OCI-LY1 (cell line): ENCODE results near the gene MTF2.

ENCODE experiments used
- H2AFZ ChIP-seq: fragments of 200-600 bp; sonication (generic), shearing (Covaris generic); 2 replicates; pipeline ENCODE4 v1.6.0; 2014; ENCODE audit warnings: antibody characterized with exemption, mild to moderate bottlenecking, low read length
- H3F3A ChIP-seq: fragments of 200-600 bp; sonication (generic), shearing (Covaris generic); 2 replicates; pipeline ENCODE4 v1.6.0; 2014; ENCODE audit warnings: mild to moderate bottlenecking, antibody characterized with exemption, low read length, moderate library complexity; ENCODE audit not compliant: insufficient read depth
- H3K27ac ChIP-seq: fragments of 200-600 bp; sonication (generic); 2 replicates; pipeline ENCODE4 v1.5.1; 2014; ENCODE audit warnings: low read length, mixed run types, mild to moderate bottlenecking, low read depth; ENCODE audit not compliant: poor library complexity, severe bottlenecking
- H3K27me3 ChIP-seq: fragments of 200-600 bp; sonication (generic); 2 replicates; pipeline ENCODE4 v1.6.0; 2014; ENCODE audit warnings: antibody characterized with exemption, mild to moderate bottlenecking, low read length, moderate library complexity; ENCODE audit not compliant: insufficient read depth
- H3K36me3 ChIP-seq: fragments of 200-600 bp; sonication (generic); 2 replicates; pipeline ENCODE4 v1.6.1; 2014; ENCODE audit warnings: mild to moderate bottlenecking, antibody characterized with exemption, low read length, moderate library complexity, mixed read lengths; ENCODE audit not compliant: insufficient read depth
- H3K4me1 ChIP-seq: fragments of 200-600 bp; sonication (generic); 2 replicates; pipeline ENCODE4 v1.5.1; 2014; ENCODE audit warnings: mild to moderate bottlenecking, low read length, moderate library complexity; ENCODE audit not compliant: insufficient read depth, severe bottlenecking
- H3K4me2 ChIP-seq: fragments of 200-600 bp; sonication (generic), shearing (Covaris generic); 2 replicates; pipeline ENCODE4 v1.6.1; 2014; ENCODE audit warnings: low read length
- H3K4me3 ChIP-seq: fragments of 200-600 bp; sonication (generic); 2 replicates; pipeline ENCODE4 v1.5.1; 2014; ENCODE audit warnings: low read length, low read depth, mild to moderate bottlenecking, mixed read lengths; ENCODE audit not compliant: poor library complexity, severe bottlenecking
- H3K79me2 ChIP-seq: fragments of 200-600 bp; shearing (Covaris generic); 2 replicates; pipeline ENCODE4 v1.6.1; 2016; ENCODE audit warnings: mixed run types, low read length, mixed read lengths; ENCODE audit not compliant: insufficient read depth
- H3K9ac ChIP-seq: fragments of 200-600 bp; sonication (generic), shearing (Covaris generic); 2 replicates; pipeline ENCODE4 v1.6.1; 2014; ENCODE audit warnings: mild to moderate bottlenecking, low read length, mixed read lengths
- H3K9me2 ChIP-seq: fragments of 200-600 bp; sonication (generic), shearing (Covaris generic); 2 replicates; pipeline ENCODE4 v1.6.1; 2014; ENCODE audit warnings: low read depth, mild to moderate bottlenecking, low read length, mixed read lengths
- H3K9me3 ChIP-seq: fragments of 200-600 bp; shearing (Covaris generic); 2 replicates; pipeline ENCODE4 v1.6.1; 2014; ENCODE audit warnings: low read length, mixed read lengths
- H4K20me1 ChIP-seq: fragments of 200-600 bp; sonication (generic), shearing (Covaris generic); 2 replicates; pipeline ENCODE4 v1.6.0; 2016; ENCODE audit warnings: mild to moderate bottlenecking, low read length; ENCODE audit not compliant: insufficient read depth
- EZH2 ChIP-seq: fragments of 200-600 bp; sonication (generic), shearing (Covaris generic); IDR thresholded peaks from 2 replicates; pipeline ENCODE4 v1.8.0; 2017; ENCODE audit warnings: borderline replicate concordance, mixed run types, mild to moderate bottlenecking, antibody characterized with exemption, low read length, moderate library complexity, mixed read lengths
- TF ChIP-seq, protein P1 (sequence below): fragments of 200-600 bp; sonication (generic), shearing (Covaris generic); IDR thresholded peaks from 2 replicates; pipeline ENCODE4 v1.5.1; 2017; ENCODE audit warnings: mild to moderate bottlenecking, antibody characterized with exemption, low read length, moderate library complexity, mixed read lengths

The MTF2 gene

DNA sequence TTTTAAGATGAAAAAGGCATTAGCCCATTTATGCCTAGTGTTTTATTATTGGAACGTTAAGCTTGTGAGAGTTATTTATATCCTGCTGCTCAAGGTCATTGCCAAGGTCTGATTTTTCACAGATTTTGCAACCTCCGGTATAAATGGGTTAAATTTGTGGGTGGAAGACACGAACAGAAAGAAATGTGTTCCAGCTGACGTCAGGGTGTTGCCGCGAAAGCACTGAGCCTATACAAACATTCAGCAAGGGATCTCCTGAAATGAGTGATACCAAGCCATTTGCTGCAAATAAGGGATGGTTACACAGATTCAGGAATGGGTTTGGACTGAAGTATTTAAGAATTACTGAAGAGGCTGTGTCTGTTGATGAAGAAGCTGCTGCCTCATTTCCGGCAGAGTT, 68.9 kb downstream of the MTF2 start:
- Histone ChIP-seq H3K9ac (no peak overlapping the region), H3K27me3 (no peaks in the 10 kb centered on the region), H2AFZ (no peak overlapping the region), H3K36me3 (peaks cover 61% of the 10 kb centered on the region), H3K9me2 (no peaks in the 10 kb centered on the region), H3K4me1 (no peaks in the 10 kb centered on the region), H3K4me3 (no peak overlapping the region), H3K9me3 (no peaks in the 10 kb centered on the region), H4K20me1 (no peaks in the 10 kb centered on the region), H3K79me2 (no peaks in the 10 kb centered on the region), H3F3A (no peaks in the 10 kb centered on the region), H3K4me2 (no peak overlapping the region), H3K27ac (no peak overlapping the region)
- TF ChIP-seq, protein P1, sequence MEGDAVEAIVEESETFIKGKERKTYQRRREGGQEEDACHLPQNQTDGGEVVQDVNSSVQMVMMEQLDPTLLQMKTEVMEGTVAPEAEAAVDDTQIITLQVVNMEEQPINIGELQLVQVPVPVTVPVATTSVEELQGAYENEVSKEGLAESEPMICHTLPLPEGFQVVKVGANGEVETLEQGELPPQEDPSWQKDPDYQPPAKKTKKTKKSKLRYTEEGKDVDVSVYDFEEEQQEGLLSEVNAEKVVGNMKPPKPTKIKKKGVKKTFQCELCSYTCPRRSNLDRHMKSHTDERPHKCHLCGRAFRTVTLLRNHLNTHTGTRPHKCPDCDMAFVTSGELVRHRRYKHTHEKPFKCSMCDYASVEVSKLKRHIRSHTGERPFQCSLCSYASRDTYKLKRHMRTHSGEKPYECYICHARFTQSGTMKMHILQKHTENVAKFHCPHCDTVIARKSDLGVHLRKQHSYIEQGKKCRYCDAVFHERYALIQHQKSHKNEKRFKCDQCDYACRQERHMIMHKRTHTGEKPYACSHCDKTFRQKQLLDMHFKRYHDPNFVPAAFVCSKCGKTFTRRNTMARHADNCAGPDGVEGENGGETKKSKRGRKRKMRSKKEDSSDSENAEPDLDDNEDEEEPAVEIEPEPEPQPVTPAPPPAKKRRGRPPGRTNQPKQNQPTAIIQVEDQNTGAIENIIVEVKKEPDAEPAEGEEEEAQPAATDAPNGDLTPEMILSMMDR: no peak
- no peak for TF ChIP-seq EZH2

- Histone ChIP-seq H3K27ac (no peak overlapping the region), H3K4me3 (no peak overlapping the region), H2AFZ (no peak overlapping the region), H3K4me2 (no peak overlapping the region), H3K9ac (no peak overlapping the region), H3K9me2 (no peaks in the 10 kb centered on the region), H4K20me1 (no peaks in the 10 kb centered on the region), H3K27me3 (no peaks in the 10 kb centered on the region), H3K4me1 (no peaks in the 10 kb centered on the region), H3F3A (no peaks in the 10 kb centered on the region), H3K9me3 (no peaks in the 10 kb centered on the region), H3K36me3 (peaks cover 82% of the 10 kb centered on the region), H3K79me2 (no peaks in the 10 kb centered on the region)
- TF ChIP-seq EZH2: no peak
- TF ChIP-seq, protein P1: no peak
Measured at GRCh38 chr1:93150729-93151128, 71.6 kb downstream of the MTF2 start.

DNA sequence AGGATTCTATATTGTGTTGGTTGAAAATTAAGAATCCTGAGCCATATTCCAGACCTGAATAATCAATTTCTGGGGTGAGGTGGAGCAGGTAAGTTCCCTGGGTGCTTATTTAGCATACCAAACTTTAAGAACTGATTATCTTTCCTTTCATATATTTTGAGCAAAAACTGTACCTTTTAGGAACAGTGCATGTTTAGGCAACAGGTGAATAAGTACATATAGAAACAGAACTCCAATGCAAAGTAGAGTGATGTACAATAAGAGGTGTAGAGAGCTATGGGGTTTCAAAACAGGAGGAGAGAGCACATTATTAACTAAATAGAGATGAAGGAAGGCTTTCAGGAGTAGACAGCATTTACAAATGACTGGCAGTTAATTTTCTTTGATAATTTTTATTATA, 72.4 kb downstream of the MTF2 start:
- Histone ChIP-seq H3K79me2 (no peaks in the 10 kb centered on the region), H3K4me2 (no peak overlapping the region), H3F3A (no peaks in the 10 kb centered on the region), H3K9ac (no peak overlapping the region), H3K9me2 (no peaks in the 10 kb centered on the region), H3K9me3 (no peaks in the 10 kb centered on the region), H3K27me3 (no peaks in the 10 kb centered on the region), H4K20me1 (no peaks in the 10 kb centered on the region), H2AFZ (no peak overlapping the region), H3K36me3 (peaks cover 89% of the 10 kb centered on the region), H3K4me3 (no peak overlapping the region), H3K27ac (no peak overlapping the region), H3K4me1 (no peaks in the 10 kb centered on the region)
- TF ChIP-seq, protein P1: no peak
- TF ChIP-seq EZH2: no peak
